Right hindlimb (tissue), 1 donor: ENCODE data around the gene LCE3C.
"Not testable (repeated sequence)": the region's sequence is repeated elsewhere in the genome, so short reads cannot be mapped to it uniquely, and the experiment has no call there.

ENCODE experiments used
- DNase-seq: peaks from one replicate; pipeline ENCODE4 v3.0.0-alpha.2; 2018

LCE3C gene

GRCh38 chr1:152599934-152600333 lies at the start of gene LCE3C:
LCE3C (plus strand) TSS chr1:152600234; CDS start chr1:152600732, 498 bp downstream.
- DNase-seq, result no peak

DNA sequence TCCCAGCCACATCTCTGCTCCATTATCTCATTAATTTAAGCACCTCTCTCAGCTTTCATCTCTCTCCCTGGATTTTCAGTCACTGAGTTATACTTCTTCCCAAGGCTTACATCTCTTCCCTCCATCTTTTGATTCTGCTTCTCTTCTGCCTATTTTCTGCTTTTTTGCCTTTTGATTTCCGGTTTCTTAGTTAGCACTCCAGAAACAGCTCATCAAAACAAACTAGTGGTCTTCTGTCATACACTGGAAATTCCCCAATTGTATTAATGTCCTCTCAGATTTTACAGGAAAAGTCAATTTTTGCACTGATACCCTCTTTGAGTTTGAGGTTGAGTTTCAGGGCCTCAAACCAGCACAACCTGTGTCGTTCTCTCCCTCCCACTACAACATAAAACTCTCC lies 34.9 kb upstream of the LCE3C start:
- DNase-seq, result no peak

- DNase-seq, result no peak
These were observed 34.4 kb upstream of the LCE3C start for GRCh38 chr1:152565535-152566215.

DNA sequence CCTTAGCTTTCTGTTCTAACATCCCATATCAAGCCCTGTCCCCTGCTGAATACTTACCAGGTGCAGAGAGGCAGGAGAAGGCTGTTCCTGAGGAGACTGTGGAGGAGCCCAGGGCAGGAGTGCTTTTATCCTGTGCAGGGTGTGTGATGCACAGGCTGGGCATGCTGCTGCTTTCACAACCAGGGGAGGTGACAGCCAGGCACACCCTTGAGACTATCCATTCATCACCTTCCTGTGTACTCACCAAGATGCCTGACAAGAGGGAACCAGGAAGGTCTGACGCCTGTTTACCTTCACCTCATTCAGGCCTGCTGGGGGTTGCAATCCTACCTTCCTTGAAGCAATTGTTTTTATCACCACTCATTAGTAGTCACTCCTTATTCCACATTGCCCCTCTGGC lies 33.4 kb upstream of the LCE3C start, which contains the start of gene LCE3E:
Gene LCE3E (minus strand): TSS at position 100 of the 400 bp plus-strand sequence. CDS start 572 bp downstream, outside the sequence.
- DNase-seq, result no peak

DNA sequence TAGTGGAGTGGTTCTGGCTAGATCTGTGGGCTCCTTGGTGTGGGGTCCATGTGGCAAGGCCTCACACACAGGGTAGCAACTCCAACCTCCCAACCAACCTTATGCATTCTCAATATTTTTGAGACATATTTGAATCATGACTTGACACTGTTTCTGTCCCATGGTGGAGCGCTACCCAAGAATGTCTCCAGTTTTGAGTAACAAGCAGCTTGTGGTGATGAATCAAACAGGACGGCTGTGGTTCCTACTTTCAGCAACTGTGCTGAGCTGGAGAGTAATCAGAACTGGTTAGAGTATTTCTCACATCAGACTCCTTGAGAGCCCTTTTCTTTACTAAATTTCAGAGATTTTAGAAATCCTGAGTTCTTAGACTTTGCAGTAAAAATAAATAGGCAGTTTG lies 22.9 kb upstream of the LCE3C start:
- no peak for DNase-seq

- not testable (repeated sequence) for DNase-seq
These were observed 20.5 kb upstream of the LCE3C start for GRCh38 chr1:152579526-152579925.

DNA sequence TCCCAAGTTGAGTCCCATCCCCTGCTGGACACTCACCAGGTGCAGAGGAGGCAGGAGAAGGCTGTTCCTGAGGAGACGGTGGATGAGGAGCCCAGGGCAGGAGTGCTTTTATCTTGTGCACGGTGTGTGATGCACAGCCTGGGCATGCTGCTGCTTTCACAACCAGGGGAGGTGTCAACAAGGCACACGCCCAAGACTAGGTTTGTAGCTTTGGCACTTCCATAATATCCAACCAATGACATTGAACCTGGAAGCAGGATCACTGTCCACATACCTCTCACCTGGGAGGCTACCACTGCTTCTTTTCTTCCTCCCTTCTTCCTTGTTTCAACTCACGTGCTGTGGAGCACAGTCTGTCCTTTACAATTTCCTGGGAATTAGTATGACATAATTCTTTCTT lies 19.6 kb upstream of the LCE3C start, which contains the start of gene LCE3D:
Gene LCE3D (minus strand): TSS at position 84 of the 400 bp plus-strand sequence. CDS start 580 bp downstream, outside the sequence.
- no peak for DNase-seq

DNA sequence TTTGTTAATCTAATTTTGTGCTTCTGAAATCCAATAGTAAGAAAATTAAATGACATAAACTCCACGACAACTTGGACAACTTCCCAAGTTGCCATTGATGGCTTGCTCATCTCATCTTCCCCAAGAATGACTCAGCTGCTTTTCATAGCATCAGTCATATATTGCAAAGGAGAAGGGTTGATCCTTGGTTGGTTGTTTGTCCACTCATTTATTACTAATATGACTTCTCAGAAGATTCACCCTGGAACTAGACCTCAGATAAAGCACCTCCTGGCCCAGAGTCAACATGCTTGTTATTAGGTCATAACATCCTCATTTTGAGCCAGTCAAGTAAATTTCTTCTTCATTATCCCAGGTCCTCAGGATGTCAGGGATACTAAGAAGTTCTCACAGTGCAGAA lies 17.4 kb upstream of the LCE3C start:
- DNase-seq, result no peak

GRCh38 chr1:152585586-152585985 lies 14.4 kb upstream of the LCE3C start:
- no peak for DNase-seq

GRCh38 chr1:152596986-152597385 lies 3.0 kb upstream of the LCE3C start:
- DNase-seq, result no peak

- no peak for DNase-seq
These were observed 13.5 kb downstream of the LCE3C start, which contains the start of gene LCE3B for GRCh38 chr1:152613511-152613910. LCE3B (plus strand) TSS chr1:152613811; CDS start chr1:152613811, 0 bp downstream.

DNA sequence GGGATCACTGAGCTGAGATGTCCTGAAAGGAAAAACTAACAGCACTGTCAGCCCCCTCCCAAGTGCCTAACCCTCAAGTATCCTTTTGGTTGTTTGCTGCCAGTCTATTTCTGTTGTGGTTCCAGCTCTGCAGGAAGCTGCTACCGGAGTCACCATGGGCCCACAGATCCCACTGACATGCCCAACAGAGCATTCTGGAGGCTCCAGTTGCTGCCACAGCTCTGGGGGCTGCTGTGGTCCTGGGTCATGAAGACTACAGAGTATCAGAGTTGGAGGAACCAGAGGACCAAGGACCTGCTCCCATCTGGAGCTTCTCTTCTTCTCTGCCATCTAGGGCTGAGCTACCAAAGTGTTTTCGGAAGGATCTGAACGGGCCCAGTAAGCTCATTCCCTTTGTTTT lies 22.0 kb downstream of the LCE3C start:
- no peak for DNase-seq

DNA sequence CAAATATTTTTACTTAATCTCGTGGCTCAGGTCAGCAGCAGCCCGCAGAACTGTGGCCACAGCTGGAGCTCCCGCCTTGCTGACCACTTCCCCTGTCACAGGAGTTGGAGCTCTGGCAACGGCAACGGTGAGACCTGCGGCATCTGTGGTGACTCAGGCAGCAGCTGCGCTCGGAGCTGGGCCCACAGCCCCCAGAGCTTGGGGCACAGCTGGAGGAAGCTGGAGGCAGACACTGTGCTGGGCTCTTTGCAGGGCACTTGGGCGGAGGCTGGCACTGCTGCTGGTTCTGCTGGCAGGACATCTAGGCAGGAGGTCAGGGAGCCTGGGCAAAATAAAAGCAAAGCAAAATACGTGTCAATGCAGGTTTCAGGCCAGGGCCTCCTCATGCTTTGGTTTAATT lies 22.8 kb downstream of the LCE3C start, which contains the start of gene LCE3A:
Gene LCE3A (minus strand): TSS at position 301 of the 400 bp plus-strand sequence. CDS start 0 bp downstream, at position 301.
- peak; percentile 45 for DNase-seq

- no peak for DNase-seq
These were observed 23.3 kb downstream of the LCE3C start for GRCh38 chr1:152623203-152623844.

DNA sequence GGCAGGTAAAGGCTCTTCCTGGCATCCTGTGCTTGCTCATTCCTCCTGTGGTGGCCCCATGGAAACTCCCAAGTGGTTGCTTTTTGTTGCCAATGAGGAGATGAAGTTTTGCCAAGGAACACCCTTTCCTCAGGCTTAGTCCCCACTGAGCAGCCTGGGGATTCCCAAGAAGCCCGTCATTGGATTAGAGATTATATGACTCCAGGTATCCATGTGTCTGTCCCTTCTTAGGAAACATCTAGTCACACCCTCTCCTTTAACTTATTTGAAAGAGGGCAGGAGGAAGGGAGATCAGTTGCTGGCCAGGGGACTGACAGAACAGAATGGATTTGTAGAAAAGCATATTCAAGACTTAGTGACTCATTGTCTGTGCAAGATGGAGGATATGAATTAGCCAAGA lies 26.7 kb downstream of the LCE3C start:
- no peak for DNase-seq

- no peak for DNase-seq
These were observed 30.6 kb downstream of the LCE3C start for GRCh38 chr1:152630596-152630995.

DNA sequence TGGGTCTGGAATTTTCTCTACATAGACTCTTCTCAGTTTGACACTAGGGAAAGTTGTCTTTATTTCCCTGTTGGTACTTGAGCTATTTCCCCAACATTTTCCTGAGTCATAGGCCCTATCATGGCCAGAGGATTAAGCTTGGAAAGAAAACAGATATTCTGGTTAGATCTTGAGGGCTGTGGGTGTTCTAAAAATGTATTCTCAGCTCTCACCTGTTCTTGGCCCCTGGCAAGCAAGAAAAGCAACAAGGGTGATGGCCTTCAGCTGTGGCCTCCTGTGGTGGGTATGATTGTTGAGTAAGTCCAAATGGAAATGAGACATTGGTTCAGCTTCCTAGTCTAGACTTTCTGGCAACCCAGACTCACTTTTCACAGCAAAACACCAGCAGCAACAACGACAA lies 40.3 kb downstream of the LCE3C start:
- no peak for DNase-seq

DNA sequence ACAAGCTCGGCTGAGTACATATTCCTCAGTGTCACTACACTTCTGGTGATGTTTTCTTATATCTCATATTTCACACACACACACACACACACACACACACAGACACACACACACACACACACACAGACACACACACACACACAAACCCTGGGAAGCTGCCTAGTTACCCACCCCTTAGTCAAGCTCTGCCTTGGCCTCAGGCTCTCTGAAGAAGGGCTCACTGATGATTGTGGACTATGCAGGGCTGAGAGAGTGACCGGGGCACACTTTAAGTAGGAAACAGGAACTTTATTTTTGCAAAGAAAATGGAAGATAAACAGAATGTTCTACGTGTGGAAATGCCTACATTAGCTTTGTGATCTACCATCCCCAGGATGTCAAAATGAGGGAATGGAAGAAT lies 43.9 kb downstream of the LCE3C start:
- DNase-seq, result no peak

DNA sequence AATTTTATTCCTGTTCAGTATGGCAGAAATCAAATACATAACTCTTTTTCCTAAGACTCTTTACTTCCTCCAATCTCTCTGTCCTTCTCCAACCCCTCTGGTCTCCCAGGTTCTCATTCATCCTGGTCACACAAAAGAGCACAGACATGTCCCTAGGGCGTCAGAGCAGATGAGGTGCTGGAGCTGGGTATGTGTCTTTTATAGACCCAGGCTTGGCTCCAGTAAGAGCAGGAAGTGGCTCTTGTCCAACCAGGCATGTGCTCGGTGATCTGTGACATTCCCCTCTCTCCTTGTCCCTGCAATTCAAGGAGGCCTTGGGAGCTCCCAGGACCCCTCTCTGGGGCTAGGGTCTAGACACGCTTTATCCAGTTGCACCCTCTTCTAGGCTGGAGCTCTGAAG lies 45.1 kb downstream of the LCE3C start:
- no peak for DNase-seq

DNA sequence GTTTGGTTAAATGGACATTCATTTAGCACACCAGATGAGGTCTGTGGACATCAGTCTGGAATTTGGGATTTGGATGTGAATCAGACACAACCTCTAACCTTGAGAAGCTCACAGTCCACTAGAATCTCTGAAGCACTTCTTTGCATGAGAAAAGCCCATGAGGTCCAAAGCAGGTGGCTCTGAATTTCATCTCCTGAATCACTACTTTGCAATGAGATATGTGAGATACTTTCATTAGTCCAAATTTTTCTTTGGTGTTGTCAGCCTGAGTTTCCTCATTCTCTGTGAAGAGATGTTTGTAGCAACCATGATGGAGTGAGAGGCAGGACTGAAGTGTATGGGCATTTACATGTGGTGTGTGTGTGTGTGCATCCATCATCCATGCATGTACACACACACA lies 46.6 kb downstream of the LCE3C start:
- no peak for DNase-seq
